Activated T-helper 1 cell treated with anti-CD3 and anti-CD28 coated beads, Interleukin-12 subunit alpha, Interleukin-12 subunit beta, Interleukin-2, Interleukin-4 antibody, amounts not matched to agents 30 ng/mL and 10 ng/mL and 1 ng/mL, durations not matched to agents 14 hours and 24 hours and 36 hours (primary cell): ENCODE measurements around the gene BLOC1S5. TPM values are rescaled to one million over a fixed set of nuclear protein-coding genes. Genes with fewer than 3 reads are reported as not detected.

Experiments
- DNase-seq: peaks from one replicate; pipeline ENCODE4 v3.0.0; 2021; ENCODE audit warnings: low spot score
- H3K27ac Mint-ChIP-seq: one replicate; pipeline ENCODE4 v1.8.0; 2021; ENCODE audit warnings: mild to moderate bottlenecking, mixed read lengths
- H3K27me3 Mint-ChIP-seq: one replicate; pipeline ENCODE4 v1.8.0; 2022; ENCODE audit warnings: mild to moderate bottlenecking, moderate library complexity, mixed read lengths; ENCODE audit not compliant: insufficient read depth
- H3K36me3 Mint-ChIP-seq: one replicate; pipeline ENCODE4 v1.8.0; 2021; ENCODE audit warnings: low read depth, mixed read lengths
- H3K4me1 Mint-ChIP-seq: one replicate; pipeline ENCODE4 v1.8.0; 2021; ENCODE audit warnings: low read depth, mixed read lengths
- H3K4me3 Mint-ChIP-seq: one replicate; pipeline ENCODE4 v1.8.0; 2021; ENCODE audit warnings: mild to moderate bottlenecking, moderate library complexity, mixed read lengths
- H3K9me3 Mint-ChIP-seq: one replicate; pipeline ENCODE4 v1.8.0; 2021; ENCODE audit warnings: mixed read lengths
- intact Hi-C: fragments of 100-400 bp; cut with micrococcal nuclease; formaldehyde crosslinking; loops from one replicate; pipeline ENCODE4 v1.15.1; 2024
- total RNA-seq: library from RNA; stranded (reverse); gene quantifications from 2 replicates; pipeline ENCODE4 v1.2.3, GENCODE V29; 2022

BLOC1S5 gene
- total RNA-seq, 1 donor from 2014 or later, result 19.6 TPM

DNA sequence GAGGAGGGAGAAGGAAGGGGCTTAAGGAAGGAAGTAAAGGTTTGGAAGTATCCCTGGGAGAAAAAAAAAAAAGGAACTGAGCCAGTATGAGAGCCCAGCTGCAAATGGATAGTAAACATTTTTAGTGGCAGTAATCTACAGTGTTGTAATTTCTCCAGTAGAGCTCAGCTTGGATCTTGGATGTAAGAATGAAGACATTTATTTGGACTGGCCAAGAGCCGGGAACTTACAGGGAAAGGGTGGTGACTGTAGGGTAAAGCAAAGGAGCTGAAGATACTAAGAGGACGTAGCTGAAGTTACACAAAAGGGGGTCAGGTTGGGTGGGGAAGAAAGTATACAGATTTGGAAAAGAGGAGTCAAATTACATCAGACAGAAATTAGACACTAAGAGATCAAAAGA is 24.7 kb upstream of the BLOC1S5 start:
- peaks cover 17% of the 10 kb centered on the region for H3K9me3 Mint-ChIP-seq
- no peak for DNase-seq
- H3K27ac Mint-ChIP-seq, result no peak overlapping the region
- H3K27me3 Mint-ChIP-seq, result no peaks in the 10 kb centered on the region
- no peak overlapping the region for H3K4me3 Mint-ChIP-seq
- H3K4me1 Mint-ChIP-seq, result peaks cover 39% of the 10 kb centered on the region
- intact Hi-C loops, result no loop called here
- H3K36me3 Mint-ChIP-seq, result peaks cover 58% of the 10 kb centered on the region

DNA sequence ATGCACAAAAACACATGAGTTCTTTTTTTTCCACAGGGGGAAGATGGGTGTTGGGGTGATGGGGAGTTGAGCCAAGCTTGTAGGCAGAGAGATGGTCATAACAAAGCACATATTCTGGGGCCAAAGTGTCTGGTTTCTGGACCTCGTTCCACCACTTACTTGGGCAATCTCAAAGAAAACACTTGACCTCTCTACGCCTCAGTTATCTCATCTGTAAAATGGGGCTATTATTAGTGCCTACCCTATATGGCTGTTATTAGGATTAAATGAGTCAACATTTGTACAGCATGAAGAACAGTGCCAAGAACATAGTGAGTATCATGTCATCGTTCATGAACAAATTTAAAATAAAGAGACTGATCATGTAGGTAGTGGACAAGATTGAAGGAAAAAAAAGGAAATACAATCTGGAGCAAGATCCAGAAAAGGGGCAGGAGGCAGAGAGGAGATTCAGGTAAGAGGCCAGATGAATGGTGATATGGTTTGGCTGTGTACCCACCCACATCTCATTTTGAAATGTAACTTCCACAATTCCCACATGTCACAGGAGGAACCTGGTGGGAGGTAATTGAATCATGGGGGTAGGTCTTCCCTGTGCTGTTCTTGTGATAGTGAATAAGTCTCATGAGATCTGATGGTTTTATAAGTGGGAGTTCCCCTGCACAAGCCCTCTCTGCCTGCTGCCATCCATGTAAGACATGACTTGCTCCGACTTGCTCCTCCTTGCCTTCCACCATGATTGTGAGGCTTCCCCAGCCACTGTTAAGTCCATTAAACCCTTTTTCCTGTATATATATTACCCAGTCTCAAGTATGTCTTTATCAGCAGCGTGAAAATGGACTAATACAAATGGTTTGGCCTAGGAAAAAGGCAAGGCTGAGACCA is 23.9 kb upstream of the BLOC1S5 start:
- H3K9me3 Mint-ChIP-seq, result peaks cover 17% of the 10 kb centered on the region
- H3K36me3 Mint-ChIP-seq, result peaks cover 63% of the 10 kb centered on the region
- H3K4me3 Mint-ChIP-seq, result no peak overlapping the region
- H3K4me1 Mint-ChIP-seq, result peaks cover 47% of the 10 kb centered on the region
- no peaks in the 10 kb centered on the region for H3K27me3 Mint-ChIP-seq
- no peak for DNase-seq
- no peak overlapping the region for H3K27ac Mint-ChIP-seq
- intact Hi-C loops, result no loop called here

DNA sequence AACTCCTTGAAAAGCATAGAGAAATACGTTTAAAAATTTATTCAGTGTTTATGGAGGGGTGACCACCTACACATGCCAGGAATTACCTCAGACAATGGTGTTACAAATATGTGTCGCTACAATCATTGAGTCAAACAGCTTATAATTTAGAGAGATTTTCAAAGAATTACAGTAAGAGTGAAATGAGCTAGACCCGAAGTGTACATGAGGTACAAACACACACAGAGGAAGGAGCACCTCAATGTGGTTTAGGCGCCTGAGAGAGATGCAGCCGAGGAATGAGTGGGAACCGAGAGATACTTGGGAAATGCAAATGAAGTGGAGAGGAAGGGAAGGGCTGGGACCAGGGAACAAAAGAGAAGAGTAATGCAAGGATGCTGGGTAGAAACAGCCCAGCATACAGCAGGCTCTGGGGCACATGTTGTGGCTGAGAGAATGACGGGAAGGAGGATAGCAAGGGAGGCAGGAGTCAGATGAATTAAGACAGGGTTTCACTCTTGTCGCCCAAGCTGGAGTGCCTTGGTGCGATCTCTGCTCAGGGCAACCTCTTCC is 22.6 kb upstream of the BLOC1S5 start:
- H3K4me1 Mint-ChIP-seq, result peaks cover 53% of the 10 kb centered on the region
- no peaks in the 10 kb centered on the region for H3K27me3 Mint-ChIP-seq
- peaks cover 60% of the 10 kb centered on the region for H3K36me3 Mint-ChIP-seq
- peak overlapping the region; percentile 74 for H3K27ac Mint-ChIP-seq
- intact Hi-C loops, result loop anchor here (1.0 kb wide), 2 partner anchors 15 to 22 kb away; partner anchors contain the start of gene EEF1E1
- H3K4me3 Mint-ChIP-seq, result no peak overlapping the region
- H3K9me3 Mint-ChIP-seq, result peaks cover 17% of the 10 kb centered on the region
- DNase-seq, result no peak

DNA sequence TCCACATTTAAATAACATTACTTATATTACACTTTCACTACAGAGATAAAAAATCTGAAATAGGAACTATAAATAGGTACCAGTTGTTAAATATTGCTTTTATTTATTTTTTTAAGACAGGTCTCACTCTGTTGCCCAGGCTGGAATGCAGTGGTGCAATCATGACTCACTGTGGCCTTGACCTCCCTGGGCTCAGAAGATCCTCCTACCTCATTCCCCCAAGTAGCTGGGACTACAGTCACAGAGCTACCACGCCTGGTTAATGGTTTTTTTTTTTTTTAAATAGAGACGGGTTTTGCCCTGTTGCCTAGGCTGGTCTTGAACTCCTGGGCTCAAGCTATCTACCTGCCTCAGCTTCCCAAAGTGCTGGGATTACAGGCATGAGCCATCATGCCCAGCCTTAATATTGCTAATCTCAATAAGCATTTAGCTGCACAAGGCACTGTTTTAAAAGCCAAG is 20.9 kb upstream of the BLOC1S5 start:
- H3K27ac Mint-ChIP-seq, result no peak overlapping the region

DNA sequence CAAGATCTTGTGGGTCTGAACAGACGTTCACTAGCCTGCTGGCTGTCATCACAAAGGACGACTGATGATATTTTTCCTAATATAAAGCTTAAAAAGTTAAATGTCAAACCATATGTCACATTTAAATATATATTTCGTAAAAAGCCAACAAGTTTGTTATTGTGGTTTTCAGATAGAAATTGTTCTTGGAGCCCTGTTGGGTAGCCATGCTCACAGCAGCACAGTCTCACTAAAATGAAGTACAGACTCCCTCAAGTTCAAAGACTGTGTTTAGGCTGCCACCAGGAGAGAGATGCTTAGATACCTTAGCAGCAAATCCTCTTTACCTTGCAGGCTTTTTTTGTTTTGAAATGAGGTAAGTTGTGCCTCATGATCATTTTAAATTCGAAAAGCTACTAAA is 20.4 kb upstream of the BLOC1S5 start:
- no peak for DNase-seq
- Mint-ChIP-seq H3K27ac (no peak overlapping the region), H3K4me1 (peaks cover 53% of the 10 kb centered on the region), H3K27me3 (no peaks in the 10 kb centered on the region), H3K4me3 (no peak overlapping the region), H3K9me3 (peaks cover 11% of the 10 kb centered on the region), H3K36me3 (peaks cover 59% of the 10 kb centered on the region)
- intact Hi-C loops, result no loop called here

More for the DNA sequence above, 20.9 kb upstream of the BLOC1S5 start:
- DNase-seq, result no peak
- Mint-ChIP-seq H3K27me3 (no peaks in the 10 kb centered on the region), H3K36me3 (peaks cover 56% of the 10 kb centered on the region), H3K4me1 (peaks cover 53% of the 10 kb centered on the region), H3K4me3 (no peak overlapping the region), H3K9me3 (peaks cover 11% of the 10 kb centered on the region)
- intact Hi-C loops, result no loop called here

DNA sequence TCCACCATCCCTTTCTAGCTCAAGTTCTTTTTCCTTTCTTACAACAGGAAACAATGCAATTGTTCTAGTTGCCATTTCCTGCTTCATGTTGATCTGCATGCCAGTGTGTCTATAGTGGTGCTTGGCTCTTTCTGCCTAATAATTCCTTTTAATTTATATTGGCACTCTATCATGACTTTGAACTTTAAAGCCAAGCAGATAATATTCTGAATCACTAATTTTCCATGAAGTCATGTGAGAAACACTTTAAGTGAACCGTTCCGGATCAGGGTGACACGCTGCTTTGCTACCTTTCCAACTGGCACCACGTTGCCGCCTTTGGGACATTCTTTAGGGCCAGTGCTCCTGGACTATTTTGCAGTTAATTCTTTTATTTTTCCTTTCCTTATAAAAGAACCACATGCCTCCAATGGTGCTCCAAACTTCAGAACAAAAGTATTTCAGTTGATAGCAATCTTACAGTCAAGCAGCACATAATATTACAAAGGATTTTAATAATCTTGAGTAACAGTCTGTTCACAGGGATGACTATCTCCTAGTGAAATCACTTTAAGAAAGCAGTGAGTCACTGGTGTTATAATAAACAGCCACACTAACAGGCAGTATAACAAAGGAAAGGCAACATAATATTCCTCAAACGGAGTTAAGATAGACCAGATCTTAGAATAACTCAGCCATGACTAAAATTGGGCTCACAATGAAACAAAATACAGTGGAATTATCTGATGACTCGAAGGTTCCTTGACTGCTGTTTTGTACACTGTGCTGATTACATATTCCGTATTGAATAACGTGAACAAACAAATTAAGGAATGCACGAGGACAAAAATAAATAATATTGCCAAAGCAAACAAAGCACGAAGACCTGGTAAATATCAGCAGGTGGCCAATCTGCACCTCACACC is 19.0 kb upstream of the BLOC1S5 start:
- H3K4me3 Mint-ChIP-seq, result no peak overlapping the region
- H3K27me3 Mint-ChIP-seq, result no peaks in the 10 kb centered on the region
- H3K36me3 Mint-ChIP-seq, result peaks cover 49% of the 10 kb centered on the region
- H3K4me1 Mint-ChIP-seq, result peaks cover 49% of the 10 kb centered on the region
- H3K27ac Mint-ChIP-seq, result peak overlapping the region; percentile 75
- no peak for DNase-seq
- peaks cover 2% of the 10 kb centered on the region for H3K9me3 Mint-ChIP-seq
- intact Hi-C loops, result no loop called here

DNA sequence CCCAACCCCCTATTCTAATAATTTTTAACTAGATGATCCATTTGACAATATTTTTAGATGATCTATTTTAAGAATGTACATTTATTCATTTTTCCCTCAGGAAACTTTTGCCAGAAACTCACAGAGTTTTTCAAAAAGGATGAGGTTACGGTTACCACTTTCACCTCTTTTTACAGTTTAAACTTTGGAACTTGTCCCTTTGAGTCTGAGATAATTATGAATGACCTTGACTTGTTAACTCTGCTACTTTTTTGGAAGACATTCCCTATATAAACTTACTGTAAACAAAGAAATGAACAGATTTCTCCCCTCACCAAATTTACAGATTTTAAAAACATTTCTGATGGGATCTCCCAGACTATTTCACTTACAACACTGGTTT is 18.4 kb upstream of the BLOC1S5 start:
- no peak for DNase-seq
- H3K4me1 Mint-ChIP-seq, result peaks cover 51% of the 10 kb centered on the region
- intact Hi-C loops, result no loop called here
- no peak overlapping the region for H3K4me3 Mint-ChIP-seq
- no peak overlapping the region for H3K27ac Mint-ChIP-seq
- H3K36me3 Mint-ChIP-seq, result peaks cover 45% of the 10 kb centered on the region
- H3K27me3 Mint-ChIP-seq, result no peaks in the 10 kb centered on the region
- no peaks in the 10 kb centered on the region for H3K9me3 Mint-ChIP-seq

DNA sequence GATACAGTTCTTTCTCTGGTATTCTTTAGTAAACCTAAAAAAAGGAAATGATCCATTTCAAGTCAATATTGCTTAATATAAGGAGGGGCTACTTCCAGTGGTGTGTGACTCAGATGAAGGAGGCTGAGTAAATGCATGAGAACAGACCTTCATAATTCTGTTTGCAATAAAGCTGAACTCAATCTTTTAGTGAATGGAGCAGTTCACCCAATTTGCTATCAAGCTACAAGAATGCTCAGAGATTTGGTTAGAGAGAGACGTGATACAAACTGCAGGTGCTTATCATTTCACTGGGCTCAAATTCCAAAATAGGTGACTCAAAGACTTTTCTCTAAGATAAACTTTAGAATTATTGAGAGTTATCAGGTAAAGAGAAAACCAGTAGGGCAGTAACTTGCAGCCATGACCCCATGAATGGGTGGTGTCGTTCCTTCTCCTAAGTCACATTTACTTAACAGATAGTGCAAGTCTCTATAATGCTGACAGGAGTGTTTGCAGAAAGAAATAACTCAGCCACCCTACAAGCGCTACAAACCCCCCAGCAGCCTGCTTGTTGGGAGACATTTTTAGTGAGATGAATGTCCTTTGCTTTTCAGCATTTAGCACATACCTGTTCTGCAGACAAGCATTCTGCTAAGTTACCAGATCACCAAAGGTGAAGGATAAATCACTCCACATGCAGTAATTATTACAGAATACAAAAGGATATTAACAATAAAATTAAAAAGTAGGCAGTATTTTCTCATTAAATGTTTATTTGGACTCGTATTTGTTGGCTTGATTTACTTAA is 16.4 kb upstream of the BLOC1S5 start:
- Mint-ChIP-seq H3K9me3 (no peaks in the 10 kb centered on the region), H3K27ac (no peak overlapping the region)
- intact Hi-C loops, result no loop called here

DNA sequence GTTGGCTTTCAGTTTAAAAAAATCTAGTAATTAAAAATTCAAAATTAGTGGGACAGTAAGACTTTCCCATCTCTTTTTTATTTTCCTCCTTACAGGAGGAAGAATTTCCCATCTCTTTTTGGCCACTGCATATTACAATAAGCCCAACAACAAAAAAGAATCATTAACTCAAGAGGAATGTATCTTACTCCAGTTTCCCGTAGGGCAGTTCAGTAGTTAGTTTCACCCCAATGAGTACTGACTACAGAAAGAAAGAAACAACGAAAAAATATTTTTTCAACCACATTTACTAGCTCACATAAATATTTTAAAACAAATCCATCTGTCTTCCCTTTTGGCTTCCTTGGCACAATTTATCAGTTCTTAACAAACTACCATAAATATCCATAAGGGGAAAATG is 14.9 kb upstream of the BLOC1S5 start:
- DNase-seq, result no peak
- H3K9me3 Mint-ChIP-seq, result no peaks in the 10 kb centered on the region
- H3K4me3 Mint-ChIP-seq, result no peak overlapping the region
- H3K4me1 Mint-ChIP-seq, result peaks cover 38% of the 10 kb centered on the region
- intact Hi-C loops, result no loop called here
- H3K27me3 Mint-ChIP-seq, result no peaks in the 10 kb centered on the region
- H3K36me3 Mint-ChIP-seq, result peaks cover 38% of the 10 kb centered on the region
- H3K27ac Mint-ChIP-seq, result no peak overlapping the region

More for the DNA sequence above, 16.4 kb upstream of the BLOC1S5 start:
- Mint-ChIP-seq H3K4me1 (peaks cover 44% of the 10 kb centered on the region), H3K4me3 (no peak overlapping the region), H3K36me3 (peaks cover 34% of the 10 kb centered on the region), H3K27me3 (no peaks in the 10 kb centered on the region)
- no peak for DNase-seq

DNA sequence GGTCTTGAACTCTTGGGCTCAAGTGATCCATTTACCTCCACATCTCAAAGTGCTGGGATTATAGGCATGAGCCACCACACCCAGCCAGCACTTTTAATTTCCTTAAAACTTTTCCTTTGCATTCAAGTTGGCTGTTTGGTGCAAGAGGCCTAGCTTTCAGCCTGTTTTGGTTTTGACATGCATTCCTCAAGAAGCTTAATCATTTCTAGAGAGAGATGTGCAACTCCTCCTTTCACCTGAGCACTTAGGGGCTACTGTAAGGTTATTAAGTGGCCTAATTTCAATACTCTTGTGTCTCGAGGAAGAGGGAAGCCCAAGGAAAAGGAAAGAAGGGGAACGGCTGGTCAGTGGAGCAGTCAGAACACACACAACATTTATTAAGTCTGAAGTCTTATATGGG is 13.8 kb upstream of the BLOC1S5 start:
- no peaks in the 10 kb centered on the region for H3K27me3 Mint-ChIP-seq
- no peaks in the 10 kb centered on the region for H3K9me3 Mint-ChIP-seq
- peaks cover 30% of the 10 kb centered on the region for H3K36me3 Mint-ChIP-seq
- no peak for DNase-seq
- H3K4me3 Mint-ChIP-seq, result no peak overlapping the region
- no peak overlapping the region for H3K27ac Mint-ChIP-seq
- intact Hi-C loops, result no loop called here
- peaks cover 26% of the 10 kb centered on the region for H3K4me1 Mint-ChIP-seq

DNA sequence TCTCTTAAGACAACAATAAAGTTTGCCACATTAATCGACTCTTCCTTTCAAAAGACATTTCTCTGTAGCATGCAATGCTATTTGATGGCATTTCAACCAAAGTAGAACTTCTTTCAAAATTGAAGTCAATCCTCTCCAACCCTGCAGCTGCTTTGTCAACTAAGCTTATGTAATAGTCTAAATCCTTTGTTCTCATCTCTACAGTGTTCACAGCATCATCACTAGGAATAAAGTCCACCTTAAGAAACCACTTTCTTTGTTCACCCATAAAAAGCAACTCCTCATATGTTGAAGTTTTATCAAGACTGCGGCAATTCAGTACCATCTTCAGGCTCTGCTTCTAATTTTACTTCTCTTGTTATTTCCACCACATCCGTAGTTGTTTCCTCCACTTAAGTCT is 11.5 kb upstream of the BLOC1S5 start:
- H3K27me3 Mint-ChIP-seq, result no peaks in the 10 kb centered on the region
- DNase-seq, result no peak
- peaks cover 20% of the 10 kb centered on the region for H3K36me3 Mint-ChIP-seq
- intact Hi-C loops, result no loop called here
- no peaks in the 10 kb centered on the region for H3K9me3 Mint-ChIP-seq
- H3K4me1 Mint-ChIP-seq, result peaks cover 21% of the 10 kb centered on the region
- H3K27ac Mint-ChIP-seq, result peak overlapping the region; percentile 1
- H3K4me3 Mint-ChIP-seq, result no peak overlapping the region

DNA sequence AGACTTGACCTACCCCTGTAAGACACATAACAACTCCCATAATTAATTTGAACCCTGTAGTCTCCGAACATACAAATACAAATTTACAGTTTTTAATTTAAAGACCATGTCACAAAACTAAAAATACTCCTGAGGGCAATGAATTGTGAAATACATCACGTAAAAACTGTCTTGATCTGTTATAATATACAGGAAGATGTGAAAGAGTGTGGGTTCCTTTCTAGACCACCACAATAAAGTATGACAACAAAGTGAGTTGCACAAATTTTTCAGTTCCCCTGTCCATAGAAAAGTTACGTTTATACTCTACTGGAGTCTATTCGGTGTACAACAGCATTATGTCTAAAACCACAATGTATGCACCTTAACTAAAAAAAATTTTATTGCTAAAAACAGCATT is 11.0 kb upstream of the BLOC1S5 start:
- Mint-ChIP-seq H3K4me3 (no peak overlapping the region), H3K9me3 (no peaks in the 10 kb centered on the region), H3K27ac (no peak overlapping the region), H3K36me3 (peaks cover 16% of the 10 kb centered on the region), H3K4me1 (peaks cover 21% of the 10 kb centered on the region), H3K27me3 (no peaks in the 10 kb centered on the region)
- intact Hi-C loops, result no loop called here
- no peak for DNase-seq
